Astrocyte of the spinal cord (primary cell): Measurements from ENCODE around the gene ADISSP.

ENCODE experiments used
- DNase-seq: peaks from one replicate; pipeline ENCODE4 v3.0.0; 2011; ENCODE audit warnings: low read depth, low spot score
- H3K4me3 ChIP-seq: 2 replicates; pipeline ENCODE4 v1.5.1; 2011; ENCODE audit warnings: low read depth, mild to moderate bottlenecking, low read length, moderate library complexity
- in situ Hi-C: cut with HindIII; loops from 2 replicates; pipeline ENCODE4 v1.10.0; 2017; ENCODE audit warnings: low sequenced_read_pairs
- TF ChIP-seq, protein P1 (sequence below): IDR thresholded peaks from 2 replicates; pipeline ENCODE4 v1.5.1; 2012; ENCODE audit warnings: low read depth, mild to moderate bottlenecking, low read length, inconsistent platforms

Gene ADISSP

DNA sequence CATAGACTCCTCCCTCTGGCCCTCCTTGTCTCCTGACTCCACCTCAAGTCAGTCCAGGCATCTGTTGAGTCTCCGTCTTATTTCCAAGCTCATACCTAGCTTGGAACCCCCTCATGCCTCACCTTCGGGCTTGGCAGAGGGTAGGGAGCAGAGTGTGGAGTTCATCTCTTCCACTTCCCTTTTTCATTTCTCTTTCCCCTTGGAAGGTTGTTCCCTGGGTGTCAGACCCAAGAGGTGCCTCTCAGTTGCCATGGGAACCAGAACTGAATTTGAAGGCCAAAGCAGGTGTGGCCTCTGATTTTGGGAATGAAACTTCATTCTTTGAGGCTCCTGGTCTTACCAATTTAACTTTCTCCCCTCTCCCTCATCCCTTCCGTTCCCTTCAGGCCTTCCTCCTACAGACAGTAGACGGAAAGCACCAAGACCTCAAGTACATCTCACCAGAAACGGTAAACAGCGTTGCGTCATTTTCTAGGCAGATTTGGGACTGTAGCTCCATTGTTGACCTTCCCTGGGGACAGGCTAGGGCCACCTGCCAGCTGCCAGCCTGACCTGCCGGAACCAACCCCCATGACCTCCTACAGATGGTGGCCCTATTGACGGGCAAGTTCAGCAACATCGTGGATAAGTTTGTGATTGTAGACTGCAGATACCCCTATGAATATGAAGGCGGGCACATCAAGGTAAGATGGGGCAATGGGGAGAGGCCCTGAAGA lies 35.1 kb upstream of the ADISSP start:
- no peak overlapping the region for H3K4me3 ChIP-seq
- TF ChIP-seq, protein P1, sequence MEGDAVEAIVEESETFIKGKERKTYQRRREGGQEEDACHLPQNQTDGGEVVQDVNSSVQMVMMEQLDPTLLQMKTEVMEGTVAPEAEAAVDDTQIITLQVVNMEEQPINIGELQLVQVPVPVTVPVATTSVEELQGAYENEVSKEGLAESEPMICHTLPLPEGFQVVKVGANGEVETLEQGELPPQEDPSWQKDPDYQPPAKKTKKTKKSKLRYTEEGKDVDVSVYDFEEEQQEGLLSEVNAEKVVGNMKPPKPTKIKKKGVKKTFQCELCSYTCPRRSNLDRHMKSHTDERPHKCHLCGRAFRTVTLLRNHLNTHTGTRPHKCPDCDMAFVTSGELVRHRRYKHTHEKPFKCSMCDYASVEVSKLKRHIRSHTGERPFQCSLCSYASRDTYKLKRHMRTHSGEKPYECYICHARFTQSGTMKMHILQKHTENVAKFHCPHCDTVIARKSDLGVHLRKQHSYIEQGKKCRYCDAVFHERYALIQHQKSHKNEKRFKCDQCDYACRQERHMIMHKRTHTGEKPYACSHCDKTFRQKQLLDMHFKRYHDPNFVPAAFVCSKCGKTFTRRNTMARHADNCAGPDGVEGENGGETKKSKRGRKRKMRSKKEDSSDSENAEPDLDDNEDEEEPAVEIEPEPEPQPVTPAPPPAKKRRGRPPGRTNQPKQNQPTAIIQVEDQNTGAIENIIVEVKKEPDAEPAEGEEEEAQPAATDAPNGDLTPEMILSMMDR = no peak
- no peak for DNase-seq
- in situ Hi-C loops = no loop called here

DNA sequence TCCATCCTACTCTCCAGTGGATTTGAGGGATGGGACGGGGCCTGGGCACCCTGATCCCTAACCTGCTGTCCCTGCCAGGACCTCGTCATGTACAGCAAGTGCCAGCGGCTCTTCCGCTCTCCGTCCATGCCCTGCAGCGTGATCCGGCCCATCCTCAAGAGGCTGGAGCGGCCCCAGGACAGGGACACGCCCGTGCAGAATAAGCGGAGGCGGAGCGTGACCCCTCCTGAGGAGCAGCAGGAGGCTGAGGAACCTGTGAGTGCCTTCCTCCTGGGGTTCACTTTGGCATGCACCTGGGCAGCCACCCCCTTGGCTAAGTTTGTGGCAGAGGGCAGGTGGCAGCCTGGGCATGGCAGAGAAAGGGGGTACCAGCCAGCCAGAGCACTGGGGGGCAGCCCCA lies 34.3 kb upstream of the ADISSP start:
- no peak for DNase-seq

GRCh38 chr20:3801299-3801698 lies 33.7 kb upstream of the ADISSP start:
- in situ Hi-C loops = no loop called here
- TF ChIP-seq, protein P1 = no peak
- DNase-seq = no peak
- no peak overlapping the region for H3K4me3 ChIP-seq

More for the DNA sequence above, 34.3 kb upstream of the ADISSP start:
- in situ Hi-C loops = no loop called here
- no peak overlapping the region for H3K4me3 ChIP-seq
- TF ChIP-seq, protein P1 = no peak

GRCh38 chr20:3800878-3801260 lies 33.3 kb upstream of the ADISSP start:
- no peak overlapping the region for H3K4me3 ChIP-seq

DNA sequence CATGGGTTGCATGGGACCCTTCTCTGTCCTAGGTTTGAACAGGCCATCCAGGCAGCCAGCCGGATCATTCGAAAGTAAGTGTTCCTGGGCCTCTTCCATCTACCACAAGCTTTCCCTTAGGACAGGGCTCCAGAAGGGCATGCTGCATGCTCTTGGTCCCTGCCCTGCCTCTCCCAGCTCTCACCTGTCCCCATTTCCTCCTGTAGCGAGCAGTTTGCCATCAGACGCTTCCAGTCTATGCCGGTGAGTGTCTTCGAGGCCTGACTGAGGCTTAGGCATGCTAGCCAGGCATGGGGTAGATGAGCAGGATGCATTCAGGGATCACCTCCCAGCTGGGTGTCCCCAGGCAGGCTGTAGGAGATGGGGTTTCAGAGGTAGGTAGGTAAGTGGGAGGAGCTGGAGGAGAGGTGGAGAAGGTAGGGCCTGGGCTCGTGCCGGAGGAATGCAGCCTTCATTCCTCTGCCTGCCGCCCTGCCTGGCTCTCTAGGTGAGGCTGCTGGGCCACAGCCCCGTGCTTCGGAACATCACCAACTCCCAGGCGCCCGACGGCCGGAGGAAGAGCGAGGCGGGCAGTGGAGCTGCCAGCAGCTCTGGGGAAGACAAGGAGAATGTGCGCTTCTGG lies 32.8 kb upstream of the ADISSP start:
- no peak for DNase-seq
- in situ Hi-C loops = no loop called here
- no peak overlapping the region for H3K4me3 ChIP-seq
- TF ChIP-seq, protein P1 = no peak

More at GRCh38 chr20:3800878-3801260, 33.3 kb upstream of the ADISSP start:
- in situ Hi-C loops = no loop called here
- DNase-seq = no peak
- TF ChIP-seq, protein P1 = no peak

GRCh38 chr20:3798908-3799248 lies 31.3 kb upstream of the ADISSP start:
- H3K4me3 ChIP-seq = no peak overlapping the region
- in situ Hi-C loops = no loop called here
- TF ChIP-seq, protein P1 = no peak
- no peak for DNase-seq
